GM04504 (cell line): ENCODE measurements around the gene GLRA1.
A peak's percentile ranks its signal among the peaks of the same experiment; 100 is the strongest.
"Not testable (repeated sequence)": the region's sequence is repeated elsewhere in the genome, so short reads cannot be mapped to it uniquely, and the experiment has no call there.

Source experiments
- DNase-seq: peaks from one replicate; pipeline ENCODE4 v3.0.0-alpha.2; 2012; ENCODE audit warnings: low read depth

GLRA1 gene

DNA sequence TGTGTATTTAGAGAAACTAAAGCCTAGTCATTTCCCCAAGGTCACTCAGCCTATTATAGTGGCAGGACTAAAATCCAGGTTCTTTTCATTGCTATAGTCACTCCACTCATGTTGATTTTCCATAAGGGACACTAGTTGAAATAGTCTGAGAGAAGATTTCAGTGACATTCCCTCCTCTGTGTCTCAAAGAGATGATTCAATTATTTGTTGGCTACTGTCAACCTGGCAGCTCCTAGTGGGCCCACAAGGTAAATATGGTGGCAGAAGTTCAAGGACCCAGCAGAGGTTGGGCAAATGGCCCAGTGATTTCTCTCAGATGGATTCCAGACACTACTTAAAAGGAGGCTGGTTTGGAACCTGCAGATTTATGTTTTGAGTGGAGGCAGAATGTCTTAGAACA, 104.8 kb downstream of the GLRA1 start:
- no peak for DNase-seq

DNA sequence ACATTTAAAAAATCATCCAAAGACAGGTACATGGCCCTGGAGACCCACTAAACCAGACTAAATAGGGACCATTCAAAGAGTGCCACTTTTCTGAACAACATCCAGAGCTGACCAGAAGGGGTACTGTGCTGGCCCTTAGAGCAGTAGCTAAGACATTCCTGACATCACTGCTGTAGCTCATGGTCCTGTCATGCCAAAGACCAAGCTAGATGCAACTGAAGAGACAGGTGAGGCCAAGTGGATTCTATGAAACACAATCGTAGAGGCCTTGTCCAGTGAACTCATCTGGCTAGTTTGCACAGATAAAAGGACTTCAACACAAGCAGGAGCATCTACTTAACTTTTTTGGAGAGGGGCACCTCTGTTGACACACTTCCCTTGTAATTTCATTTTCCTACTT, 109.6 kb downstream of the GLRA1 start:
- DNase-seq = no peak

DNA sequence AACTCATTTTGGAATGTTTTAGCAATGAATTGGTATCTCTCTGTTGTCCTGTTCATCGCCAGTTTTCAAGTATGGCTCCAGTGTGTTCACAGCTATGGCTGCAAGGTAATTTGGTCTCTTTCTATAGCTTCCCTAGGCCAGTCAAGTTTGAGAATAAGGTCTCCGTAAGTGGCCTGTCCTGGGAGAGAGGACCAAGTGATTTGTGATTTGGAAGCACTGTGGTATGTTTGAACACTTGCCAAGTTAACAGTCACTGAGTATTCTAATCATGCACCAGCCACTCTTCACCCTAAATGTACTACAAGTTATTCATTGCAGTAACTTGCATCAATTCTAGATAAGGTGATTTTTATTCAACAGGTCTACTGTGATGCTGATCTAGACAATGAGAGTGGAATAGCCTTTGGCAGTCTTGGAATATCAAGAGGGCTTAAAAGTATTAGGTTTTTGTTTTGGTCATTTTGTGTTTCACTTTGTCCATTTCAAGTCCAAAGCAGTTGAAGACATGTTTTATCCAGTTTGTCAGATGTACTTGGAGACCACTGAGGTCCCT, 111.8 kb downstream of the GLRA1 start:
- DNase-seq = no peak

DNA sequence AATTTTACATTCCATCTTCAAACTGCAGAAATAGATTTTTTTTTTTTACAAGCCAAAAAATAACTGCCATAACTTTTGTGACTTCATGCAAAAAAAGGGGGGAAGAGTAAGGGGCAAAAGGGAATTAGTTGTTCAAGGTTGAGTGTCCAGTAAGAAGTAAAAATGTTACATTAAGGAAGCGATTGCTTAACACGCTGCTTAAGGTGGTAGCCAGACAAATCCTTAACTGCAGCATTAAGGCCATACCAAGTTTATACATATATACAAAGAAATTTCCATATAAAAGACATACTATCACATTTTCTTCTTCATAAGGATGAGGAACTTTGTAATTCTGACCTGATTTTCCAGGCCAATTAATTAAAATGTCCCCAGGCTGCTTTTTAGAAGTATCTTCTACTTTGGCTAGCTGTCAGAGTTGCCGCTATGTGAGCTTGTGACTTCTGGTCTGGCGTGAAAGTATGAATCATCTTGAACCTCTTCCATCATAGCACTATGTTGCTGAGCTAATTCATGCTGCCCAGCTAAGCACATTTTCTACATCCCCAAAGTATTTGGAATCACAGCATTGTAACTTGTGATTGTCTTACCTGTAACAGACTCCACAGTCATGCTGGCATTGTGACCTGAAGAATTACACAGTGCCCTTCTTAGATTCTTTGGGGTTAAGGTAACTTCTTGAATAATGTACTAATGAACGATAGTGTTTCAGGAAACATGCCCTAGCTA, 112.9 kb downstream of the GLRA1 start:
- DNase-seq = no peak

DNA sequence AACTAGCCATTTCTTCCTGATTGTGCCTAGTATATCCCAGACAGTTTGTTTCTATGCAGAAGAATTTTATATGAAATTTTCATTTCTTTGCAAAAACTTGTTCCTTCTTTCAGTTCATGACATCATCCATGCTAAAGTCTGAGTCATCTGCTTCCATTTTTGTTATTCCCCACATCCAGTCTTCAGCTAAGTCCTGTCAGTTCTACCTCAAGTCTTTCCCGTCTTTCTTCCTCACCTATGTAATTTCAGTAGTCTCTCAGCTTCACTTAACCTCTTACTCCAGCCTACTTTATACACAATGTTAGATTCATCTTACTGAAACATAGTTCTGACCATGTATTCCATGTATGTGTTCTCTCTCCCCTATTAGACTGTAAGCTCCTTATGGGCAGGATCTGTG, 113.8 kb downstream of the GLRA1 start:
- DNase-seq = no peak

DNA sequence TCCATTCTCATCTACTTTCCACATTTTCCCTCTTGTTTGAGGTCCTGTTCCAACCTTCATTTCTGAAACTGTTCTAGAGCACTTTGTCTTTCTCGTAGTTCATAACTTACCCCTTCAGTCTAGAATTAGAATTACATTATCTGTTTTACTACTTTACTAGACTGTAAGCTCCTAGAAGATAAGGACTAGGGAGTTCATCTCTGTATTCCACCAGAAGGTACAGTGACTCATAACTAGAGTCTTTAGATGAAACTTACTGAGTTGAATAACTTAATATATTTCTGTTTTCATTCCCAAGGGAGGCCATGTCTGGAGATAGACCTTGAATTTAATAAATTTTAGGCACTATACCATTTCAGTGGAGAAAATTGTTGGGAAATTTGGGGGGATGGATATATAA, 114.2 kb downstream of the GLRA1 start:
- DNase-seq = no peak

DNA sequence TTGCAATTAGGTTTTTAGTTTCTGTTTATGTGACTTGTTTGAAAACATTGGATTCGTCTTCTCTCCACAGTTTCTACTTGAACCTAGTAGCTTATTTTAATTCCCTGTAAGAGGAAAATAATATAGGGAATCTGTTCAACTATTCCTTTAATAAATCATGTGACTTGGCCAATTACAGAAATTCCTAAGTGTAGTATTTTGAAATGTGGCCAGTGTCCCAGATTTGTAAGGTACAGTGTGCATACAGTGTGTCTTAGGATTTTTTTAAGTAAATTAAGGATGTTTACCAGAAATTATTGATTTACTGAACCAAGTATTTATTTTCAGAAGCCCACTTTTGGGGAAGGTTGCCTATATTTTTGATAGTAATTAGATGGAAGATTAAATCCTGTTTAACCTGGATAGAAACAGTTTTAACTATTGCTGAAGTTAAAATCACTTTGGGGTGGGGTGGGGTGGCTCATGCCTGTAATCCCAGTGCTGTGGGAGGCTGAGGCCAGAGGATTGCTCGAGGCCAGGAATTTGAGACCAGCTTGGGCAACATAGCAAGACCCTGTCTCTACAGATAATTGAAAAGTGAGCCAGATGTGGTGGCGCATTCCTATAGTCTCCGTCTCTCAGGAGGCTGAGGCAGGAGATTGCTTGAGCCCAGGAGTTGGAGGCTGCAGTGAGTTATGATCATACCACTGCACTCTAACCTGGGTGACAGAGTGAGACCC, 116.0 kb downstream of the GLRA1 start:
- no peak for DNase-seq

DNA sequence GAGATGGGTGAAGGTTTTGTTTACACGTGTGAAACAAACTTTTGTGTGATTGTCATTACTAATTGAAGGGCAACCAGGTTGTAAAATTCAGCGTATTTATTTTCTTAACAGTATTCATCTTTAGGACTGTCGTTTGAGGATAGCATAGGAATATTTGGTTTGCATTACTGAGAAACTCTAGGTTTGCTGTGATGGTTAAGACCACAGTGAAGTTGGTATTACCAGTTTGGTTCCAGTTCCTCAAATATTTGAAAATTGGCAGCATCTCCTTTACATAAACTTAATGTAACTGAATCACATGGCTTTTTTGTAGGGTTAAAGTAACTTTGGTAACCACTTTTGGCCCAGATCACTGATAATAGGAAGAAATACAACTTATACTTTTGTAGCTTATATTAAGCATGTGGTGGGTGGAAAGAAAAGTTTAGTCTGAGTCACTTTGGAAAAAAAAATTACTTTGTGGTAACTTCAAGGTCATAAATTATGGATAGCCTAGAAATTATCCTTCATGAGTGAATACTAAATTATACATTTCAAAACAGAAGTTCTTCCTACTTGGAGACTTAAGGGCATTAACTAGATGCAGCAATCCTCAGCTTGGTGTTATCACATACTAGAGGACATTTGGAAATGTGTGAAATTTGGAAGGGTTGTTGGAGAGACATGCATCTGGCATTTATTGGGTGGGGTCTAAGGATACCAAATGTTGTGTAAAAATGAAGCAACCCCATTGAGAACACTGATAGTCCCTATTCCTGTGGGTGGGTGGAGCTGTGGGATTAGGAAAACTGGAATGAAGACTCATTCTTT, 119.0 kb downstream of the GLRA1 start:
- peak; percentile 84 for DNase-seq

DNA sequence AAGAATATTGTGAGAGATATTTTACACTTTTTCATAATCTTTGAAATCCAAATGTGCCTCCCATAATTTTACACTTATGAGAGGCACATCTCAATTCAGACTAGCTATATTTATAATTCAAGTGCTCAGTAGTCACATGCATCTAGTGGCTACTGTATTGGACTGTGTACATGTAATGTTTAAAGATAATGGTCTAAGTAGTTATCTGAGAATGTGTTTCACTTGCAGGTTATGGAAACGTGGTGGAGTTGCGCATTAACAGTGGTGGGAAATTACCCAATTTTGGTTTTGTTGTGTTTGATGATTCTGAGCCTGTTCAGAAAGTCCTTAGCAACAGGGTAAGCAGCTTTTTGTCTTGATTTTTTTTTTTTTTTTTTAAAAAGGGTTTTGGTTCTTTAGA, 124.1 kb downstream of the GLRA1 start:
- no peak for DNase-seq

DNA sequence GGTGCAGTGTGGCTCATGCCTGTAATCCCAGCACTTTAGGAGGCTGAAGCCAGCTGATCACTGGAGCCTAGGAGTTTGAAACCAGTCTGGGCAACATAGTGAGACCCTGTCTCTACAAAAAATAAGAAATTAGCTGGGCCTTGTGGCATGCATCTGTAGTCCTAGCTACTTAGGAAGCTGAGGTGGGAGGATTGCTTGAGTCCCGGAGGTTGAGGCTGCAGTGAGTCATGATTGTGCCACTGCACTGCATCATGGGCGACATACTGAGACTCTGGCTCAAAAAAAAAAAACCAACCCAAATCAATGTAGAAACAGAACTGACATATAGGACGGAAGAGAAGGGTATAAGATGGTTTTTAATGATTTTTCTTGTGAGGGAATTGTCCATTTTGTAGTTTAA, 125.2 kb downstream of the GLRA1 start:
- DNase-seq = no peak

DNA sequence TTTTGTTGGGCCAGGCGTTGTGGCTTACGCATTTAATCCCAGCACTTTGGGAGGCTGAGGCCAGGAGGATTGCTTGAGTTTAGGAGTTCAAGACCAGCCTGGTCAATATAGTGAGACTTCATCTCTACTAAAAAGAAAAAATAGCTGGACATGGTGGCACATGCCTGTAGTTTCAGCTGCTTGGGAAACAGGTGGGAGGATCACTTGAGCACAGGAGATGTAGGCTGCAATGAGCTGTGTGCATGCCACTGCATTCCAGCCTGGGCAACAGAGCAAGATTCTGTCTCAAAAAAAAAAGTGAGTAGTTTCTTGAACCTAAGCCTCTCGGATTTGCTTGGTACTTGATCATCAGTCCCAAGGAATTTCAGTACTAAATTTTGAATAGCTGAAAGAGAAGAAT, 126.0 kb downstream of the GLRA1 start:
- no peak for DNase-seq

DNA sequence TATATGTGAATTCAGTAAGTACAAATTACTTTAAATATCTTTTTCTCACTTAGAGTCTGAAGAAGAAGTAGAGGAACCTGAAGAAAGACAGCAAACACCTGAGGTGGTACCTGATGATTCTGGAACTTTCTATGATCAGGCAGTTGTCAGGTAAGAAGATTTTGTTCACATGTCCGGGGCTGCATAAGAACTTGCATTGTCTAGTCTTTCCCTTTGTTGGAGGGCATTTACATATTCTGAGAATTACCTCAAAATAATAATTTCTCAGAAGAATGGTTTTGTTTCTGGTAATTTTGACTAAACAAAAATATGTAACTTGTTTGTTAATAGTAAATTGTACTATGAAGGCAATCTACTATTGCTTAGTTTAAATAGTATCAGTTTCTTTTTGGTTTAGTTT, 129.2 kb downstream of the GLRA1 start:
- no peak for DNase-seq

DNA sequence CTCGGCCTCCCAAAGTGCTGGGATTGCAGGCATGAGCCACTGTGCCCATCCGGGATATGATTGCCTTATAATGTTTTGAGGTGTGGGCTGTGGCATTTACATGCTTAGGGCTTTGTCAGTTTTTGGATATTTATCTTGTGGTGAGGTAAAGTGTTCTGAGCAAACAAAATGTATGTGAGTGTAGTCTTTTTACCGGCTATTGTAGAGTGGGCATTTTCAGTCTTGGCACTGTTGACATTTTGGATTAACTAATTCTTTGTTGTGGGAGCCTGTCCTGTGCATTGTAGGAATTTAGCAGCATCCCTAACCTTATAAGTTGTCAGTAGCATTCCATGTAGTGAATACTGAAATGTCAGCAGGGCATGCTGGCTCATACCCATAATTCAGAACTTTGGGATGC, 131.3 kb downstream of the GLRA1 start:
- no peak for DNase-seq

DNA sequence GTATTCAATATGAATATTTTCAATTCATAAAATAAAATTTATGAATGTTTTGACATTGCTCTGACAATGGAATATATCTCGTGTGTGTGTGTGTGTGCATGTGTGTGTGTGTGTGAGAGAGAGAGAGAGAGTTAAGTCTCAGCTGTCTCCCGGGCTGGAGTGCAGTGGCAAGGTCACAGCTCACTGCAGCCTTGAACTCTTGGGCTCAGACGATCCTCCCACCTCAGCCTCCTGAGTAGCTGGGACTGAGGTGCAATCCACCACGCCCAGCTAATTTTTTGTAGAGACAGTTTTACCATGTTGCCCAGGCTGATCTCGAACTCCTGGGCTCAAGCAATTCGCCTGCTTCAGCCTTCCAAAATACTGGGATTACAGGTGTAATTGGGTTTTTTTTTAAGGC, 136.8 kb downstream of the GLRA1 start:
- no peak for DNase-seq

DNA sequence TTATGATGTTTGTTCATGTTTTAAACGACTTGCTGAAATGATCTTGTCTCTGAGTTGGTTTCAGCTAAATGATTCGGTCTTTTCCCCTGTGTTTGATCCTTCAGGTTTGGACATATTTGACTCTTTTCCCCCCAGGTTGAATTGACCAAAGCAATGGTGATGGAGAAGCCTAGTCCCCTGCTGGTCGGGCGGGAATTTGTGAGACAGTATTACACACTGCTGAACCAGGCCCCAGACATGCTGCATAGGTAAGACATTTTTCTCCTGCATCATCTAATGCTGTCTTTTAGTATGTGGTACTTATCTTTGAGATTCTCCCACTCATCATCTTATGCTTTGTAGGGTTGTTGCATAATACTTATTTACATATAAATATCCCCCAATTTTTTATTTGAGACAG, 138.2 kb downstream of the GLRA1 start:
- DNase-seq = no peak

DNA sequence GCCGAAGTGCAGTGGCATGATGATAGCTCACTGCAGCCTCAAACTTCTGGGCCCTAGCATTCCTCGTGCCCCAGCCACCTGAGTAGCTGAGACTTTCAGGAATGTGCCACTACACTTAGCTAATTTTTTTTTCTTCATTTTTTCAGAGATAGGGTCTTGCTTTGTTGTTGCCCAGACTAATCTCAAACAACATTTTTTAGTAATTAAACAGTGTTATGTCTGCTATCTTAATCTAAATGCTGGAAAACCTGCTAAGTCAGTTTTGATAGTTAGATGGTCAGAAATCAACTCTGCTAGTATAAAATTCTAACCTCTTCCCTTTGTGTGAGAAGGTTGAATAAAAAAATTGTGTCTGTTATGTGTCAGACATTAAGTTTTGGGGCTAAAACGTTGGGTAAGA, 140.5 kb downstream of the GLRA1 start:
- no peak for DNase-seq

DNA sequence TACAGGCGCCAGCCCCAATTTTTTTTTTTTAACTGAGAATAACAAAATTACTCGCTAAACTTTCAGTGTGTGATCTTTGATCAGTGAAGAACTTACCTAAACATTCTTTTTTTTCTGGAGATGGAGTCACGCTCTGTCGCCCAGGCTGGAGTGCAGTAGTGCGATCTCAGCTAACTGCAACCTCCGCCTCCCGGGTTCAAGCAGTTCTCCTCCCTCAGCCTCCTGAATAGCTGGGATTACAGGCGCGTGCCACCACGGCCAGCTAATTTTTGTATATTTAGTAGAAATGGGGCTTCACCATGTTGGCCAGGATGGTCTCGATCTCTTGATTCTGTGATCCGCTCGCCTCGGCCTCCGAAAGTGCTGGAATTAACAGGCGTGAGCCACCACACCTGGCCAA, 141.0 kb downstream of the GLRA1 start:
- not testable (repeated sequence) for DNase-seq

DNA sequence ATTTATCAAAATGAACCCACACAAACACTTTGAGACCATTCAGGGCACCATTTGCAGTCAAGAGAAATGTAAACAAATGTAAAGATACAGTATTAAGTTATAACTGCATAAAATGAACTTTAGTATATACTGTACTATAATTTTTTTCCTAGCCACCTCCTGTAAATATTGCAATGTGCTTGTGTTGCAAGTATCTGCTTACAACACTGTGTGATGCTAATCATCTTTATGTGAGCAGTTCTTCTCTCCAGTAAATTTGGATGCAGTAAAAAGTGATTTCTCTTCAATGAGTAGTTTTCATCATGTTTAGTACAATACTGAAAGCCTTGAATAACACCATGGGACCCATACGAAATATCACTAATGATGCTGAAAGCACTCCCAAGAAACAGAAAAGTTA, 143.4 kb downstream of the GLRA1 start:
- DNase-seq = no peak

DNA sequence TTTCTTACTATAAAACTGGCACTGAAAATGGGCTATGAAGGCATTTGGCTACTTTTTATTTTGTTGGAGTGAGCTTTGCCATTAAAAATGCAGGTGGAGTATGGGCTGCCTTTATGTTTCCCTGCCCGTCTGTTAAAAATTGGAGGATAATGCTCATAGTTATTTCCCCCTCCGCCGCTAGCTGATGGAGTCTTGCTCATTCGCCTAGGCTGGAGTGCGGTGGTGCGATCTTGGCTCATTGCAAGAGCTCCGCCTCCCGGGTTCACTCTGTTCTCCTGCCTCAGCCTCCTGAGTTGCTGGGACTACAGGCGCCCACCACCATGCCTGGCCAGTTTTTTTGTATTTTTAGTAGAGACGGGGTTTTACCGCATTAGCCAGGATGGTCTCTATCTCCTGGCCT, 144.3 kb downstream of the GLRA1 start:
- DNase-seq = no peak

DNA sequence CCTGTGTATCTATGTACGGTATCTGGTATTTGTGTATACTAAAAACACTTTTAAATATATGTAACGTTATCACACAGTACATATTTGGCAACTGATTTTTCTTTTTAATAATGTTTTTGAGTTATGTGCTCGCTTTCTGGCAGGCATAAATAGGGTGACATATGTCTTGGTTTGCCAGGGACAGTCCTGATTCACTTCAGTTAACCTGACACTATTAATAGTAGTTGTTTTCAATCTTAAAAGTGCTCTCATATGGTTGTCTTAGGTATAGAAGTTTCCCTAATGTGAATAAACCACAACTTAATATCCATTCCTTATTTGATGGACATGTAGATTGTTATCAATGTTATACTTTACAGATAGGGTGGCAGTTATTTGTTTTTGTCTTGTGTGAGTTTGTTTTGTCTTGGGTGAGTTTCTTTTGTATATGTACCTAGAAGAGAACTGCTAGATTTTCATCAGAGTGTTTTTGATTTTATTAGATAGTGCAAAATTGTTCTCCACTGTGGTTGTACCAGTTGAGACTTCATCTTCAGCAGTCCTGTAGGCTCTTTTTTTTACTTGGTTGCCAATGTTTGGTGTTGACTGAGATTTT, 145.0 kb downstream of the GLRA1 start:
- no peak for DNase-seq

DNA sequence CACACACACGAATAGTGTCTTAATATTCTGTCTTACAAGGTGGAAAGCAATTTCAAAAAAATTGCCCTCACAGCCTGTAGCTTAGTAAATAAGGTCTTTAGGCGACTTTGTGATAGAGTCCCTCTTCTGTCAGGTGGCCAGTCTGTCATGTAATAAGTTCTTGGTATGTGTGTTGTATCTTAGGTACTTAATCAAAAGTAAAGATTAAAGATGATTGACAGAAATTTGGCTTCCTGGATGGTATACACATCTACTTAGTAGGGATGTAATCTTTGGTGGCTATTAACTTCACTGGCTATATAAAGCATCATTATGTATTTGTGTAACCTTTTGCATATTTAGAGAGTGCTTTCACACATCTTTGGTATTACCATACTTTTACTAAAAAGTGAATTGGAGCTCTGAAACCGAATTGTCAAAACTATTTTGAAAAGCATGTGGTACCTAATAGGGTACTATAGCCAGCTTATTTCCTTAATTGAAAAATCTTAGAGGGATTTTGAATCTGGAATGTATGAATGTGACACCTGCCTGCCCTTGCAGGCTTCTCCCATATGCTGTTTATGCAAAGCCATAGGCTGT, 149.5 kb downstream of the GLRA1 start:
- no peak for DNase-seq

DNA sequence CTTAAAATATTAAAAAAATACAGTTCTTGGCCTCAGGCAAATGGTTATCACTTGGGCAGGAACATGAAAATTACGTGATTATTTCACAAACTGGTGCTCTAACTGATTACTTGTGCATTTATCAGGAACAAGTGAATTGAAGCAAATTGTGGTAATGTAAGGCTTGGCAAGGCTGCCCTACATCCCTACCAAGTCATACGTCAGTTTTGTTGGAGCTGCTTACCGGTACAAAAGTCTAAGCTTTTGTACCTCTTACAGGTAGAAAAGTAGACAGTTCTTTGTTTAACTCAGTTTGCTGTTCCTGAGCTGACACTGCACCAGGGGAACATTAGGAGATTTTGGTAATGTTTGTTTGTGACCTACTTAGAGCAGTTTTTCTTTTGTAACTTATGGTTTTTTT, 150.7 kb downstream of the GLRA1 start:
- no peak for DNase-seq
